Nephron progenitor cell (in vitro differentiated cells): Measurements from ENCODE around the gene DIRAS1.
"Not testable (repeated sequence)": the region's sequence is repeated elsewhere in the genome, so short reads cannot be mapped to it uniquely, and the experiment has no call there.

Experiments
- DNase-seq: peaks from one replicate; pipeline ENCODE4 v3.0.0; 2021
- H3K27ac Mint-ChIP-seq: 2 replicates; pipeline ENCODE4 v1.8.0; 2021; ENCODE audit warnings: mild to moderate bottlenecking, moderate library complexity, mixed read lengths
- H3K27me3 Mint-ChIP-seq: 2 replicates; pipeline ENCODE4 v1.8.0; 2021; ENCODE audit warnings: mild to moderate bottlenecking, low read depth, mixed read lengths; ENCODE audit not compliant: poor library complexity
- H3K36me3 Mint-ChIP-seq: 2 replicates; pipeline ENCODE4 v1.8.0; 2021; ENCODE audit warnings: low read depth, mixed read lengths
- H3K4me1 Mint-ChIP-seq: 2 replicates; pipeline ENCODE4 v1.8.0; 2021; ENCODE audit warnings: mixed read lengths
- H3K4me3 Mint-ChIP-seq: 2 replicates; pipeline ENCODE4 v1.8.0; 2021; ENCODE audit warnings: mild to moderate bottlenecking, moderate library complexity, mixed read lengths
- H3K9me3 Mint-ChIP-seq: 2 replicates; pipeline ENCODE4 v1.8.0; 2021; ENCODE audit warnings: mild to moderate bottlenecking, moderate library complexity, mixed read lengths
- TF ChIP-seq, protein P1 (sequence below): fragments of 200-600 bp; sonication (generic); IDR thresholded peaks from 2 replicates; pipeline ENCODE4 v1.5.0; 2021; ENCODE audit warnings: antibody characterized with exemption

Gene DIRAS1

GRCh38 chr19:2683430-2684003 lies 37.7 kb downstream of the DIRAS1 start:
- Mint-ChIP-seq H3K4me1 (peaks cover 5% of the 10 kb centered on the region), H3K36me3 (peaks cover 4% of the 10 kb centered on the region), H3K27ac (peak overlapping the region; percentile 88), H3K27me3 (peaks cover 24% of the 10 kb centered on the region), H3K4me3 (no peak overlapping the region), H3K9me3 (peaks cover 9% of the 10 kb centered on the region)
- TF ChIP-seq, protein P1, sequence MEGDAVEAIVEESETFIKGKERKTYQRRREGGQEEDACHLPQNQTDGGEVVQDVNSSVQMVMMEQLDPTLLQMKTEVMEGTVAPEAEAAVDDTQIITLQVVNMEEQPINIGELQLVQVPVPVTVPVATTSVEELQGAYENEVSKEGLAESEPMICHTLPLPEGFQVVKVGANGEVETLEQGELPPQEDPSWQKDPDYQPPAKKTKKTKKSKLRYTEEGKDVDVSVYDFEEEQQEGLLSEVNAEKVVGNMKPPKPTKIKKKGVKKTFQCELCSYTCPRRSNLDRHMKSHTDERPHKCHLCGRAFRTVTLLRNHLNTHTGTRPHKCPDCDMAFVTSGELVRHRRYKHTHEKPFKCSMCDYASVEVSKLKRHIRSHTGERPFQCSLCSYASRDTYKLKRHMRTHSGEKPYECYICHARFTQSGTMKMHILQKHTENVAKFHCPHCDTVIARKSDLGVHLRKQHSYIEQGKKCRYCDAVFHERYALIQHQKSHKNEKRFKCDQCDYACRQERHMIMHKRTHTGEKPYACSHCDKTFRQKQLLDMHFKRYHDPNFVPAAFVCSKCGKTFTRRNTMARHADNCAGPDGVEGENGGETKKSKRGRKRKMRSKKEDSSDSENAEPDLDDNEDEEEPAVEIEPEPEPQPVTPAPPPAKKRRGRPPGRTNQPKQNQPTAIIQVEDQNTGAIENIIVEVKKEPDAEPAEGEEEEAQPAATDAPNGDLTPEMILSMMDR, result no peak
- no peak for DNase-seq

DNA sequence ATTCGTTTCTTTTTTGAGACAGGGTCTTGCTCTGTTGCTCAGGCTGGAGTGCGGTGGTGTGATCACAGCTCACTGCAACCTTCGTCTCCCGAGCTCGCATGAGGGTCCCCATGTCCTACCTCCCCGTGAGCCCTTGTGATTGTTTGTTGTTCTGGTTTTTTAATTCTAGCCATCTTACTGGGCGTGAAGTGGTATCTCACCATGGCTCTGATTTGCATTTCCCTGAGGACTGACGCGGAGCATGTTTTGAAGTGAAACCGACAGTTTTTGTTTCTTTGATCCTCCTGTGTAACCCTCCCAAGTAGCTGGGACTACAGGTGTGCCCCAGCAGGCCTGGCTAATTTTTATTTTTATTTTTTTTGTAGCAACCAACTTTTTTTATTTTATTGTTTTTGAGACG lies 40.4 kb downstream of the DIRAS1 start:
- peaks cover 14% of the 10 kb centered on the region for H3K4me1 Mint-ChIP-seq

GRCh38 chr19:2679439-2679838 lies 41.7 kb downstream of the DIRAS1 start:
- Mint-ChIP-seq H3K27ac (no peak overlapping the region), H3K4me3 (no peak overlapping the region), H3K9me3 (peaks cover 8% of the 10 kb centered on the region), H3K27me3 (peaks cover 52% of the 10 kb centered on the region), H3K4me1 (peaks cover 26% of the 10 kb centered on the region), H3K36me3 (no peaks in the 10 kb centered on the region)
- TF ChIP-seq, protein P1, result no peak
- no peak for DNase-seq

More for the DNA sequence above, 40.4 kb downstream of the DIRAS1 start:
- Mint-ChIP-seq H3K36me3 (no peaks in the 10 kb centered on the region), H3K27me3 (peaks cover 39% of the 10 kb centered on the region), H3K4me3 (no peak overlapping the region), H3K9me3 (peaks cover 8% of the 10 kb centered on the region), H3K27ac (no peak overlapping the region)
- TF ChIP-seq, protein P1, result no peak
- no peak for DNase-seq

- not testable (repeated sequence) for H3K9me3 Mint-ChIP-seq, H3K36me3 Mint-ChIP-seq, DNase-seq, H3K4me3 Mint-ChIP-seq, H3K27ac Mint-ChIP-seq
- Mint-ChIP-seq H3K4me1 (peaks cover 26% of the 10 kb centered on the region), H3K27me3 (peaks cover 56% of the 10 kb centered on the region)
Measured at GRCh38 chr19:2678948-2679347, 42.2 kb downstream of the DIRAS1 start.

DNA sequence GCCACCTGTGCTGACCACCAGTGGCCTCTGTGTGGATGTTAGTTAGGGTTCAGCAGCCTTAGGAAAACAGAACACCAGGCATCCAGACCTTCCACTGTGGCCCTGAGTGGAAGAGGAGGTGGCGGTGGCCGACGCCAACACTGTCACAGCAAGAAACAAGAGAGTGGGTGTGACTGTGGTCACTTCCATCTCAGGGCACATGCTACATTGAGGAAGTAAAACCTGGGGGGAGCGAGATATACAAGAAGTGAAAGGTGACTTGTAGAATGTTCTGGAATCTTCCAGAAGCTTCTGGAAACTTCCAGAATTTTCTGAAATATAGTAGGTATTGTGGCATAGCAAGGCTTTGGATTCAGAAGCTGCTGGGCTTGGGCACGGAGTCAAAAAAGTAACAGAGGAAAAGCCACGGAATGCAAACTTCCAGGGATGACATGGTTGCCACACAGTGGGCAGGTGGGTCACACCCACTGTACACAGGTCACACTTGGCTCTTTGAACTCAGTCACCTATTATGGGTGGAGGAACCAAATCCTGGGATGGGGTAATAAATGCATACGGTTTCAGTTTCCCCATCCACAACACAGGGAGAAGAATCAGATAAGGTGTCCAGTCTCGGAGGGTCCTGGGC lies 43.0 kb downstream of the DIRAS1 start:
- H3K36me3 Mint-ChIP-seq, result no peaks in the 10 kb centered on the region
- H3K9me3 Mint-ChIP-seq, result peaks cover 8% of the 10 kb centered on the region
- H3K4me1 Mint-ChIP-seq, result peaks cover 21% of the 10 kb centered on the region
- peaks cover 58% of the 10 kb centered on the region for H3K27me3 Mint-ChIP-seq
- H3K27ac Mint-ChIP-seq, result no peak overlapping the region
- no peak for DNase-seq
- TF ChIP-seq, protein P1, result no peak
- no peak overlapping the region for H3K4me3 Mint-ChIP-seq

DNA sequence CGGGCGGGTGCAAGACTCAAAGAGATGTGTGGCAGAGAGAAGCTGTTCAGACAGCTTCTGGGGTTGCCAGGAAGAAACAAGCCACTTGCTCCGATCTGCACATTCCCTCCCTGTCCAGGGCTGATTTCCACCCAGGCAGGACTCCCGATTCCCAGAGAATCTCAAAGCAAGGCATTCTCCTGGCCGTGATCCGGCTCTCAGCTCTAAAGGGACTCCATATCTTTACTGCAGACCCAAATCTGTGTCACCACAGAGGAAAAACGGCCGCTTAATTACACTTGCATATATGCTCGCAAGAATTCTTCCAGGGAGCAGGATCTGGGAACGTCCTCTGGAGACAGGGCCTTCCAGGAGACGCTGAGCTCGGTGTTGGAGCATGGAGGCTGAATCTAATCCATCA lies 44.3 kb downstream of the DIRAS1 start:
- DNase-seq, result no peak
- Mint-ChIP-seq H3K4me3 (no peak overlapping the region), H3K9me3 (peaks cover 8% of the 10 kb centered on the region), H3K27me3 (peaks cover 51% of the 10 kb centered on the region), H3K36me3 (no peaks in the 10 kb centered on the region), H3K27ac (peak overlapping the region; percentile 37), H3K4me1 (peaks cover 21% of the 10 kb centered on the region)
- TF ChIP-seq, protein P1, result no peak
